NCI-H1694 treated with DMSO at 0.1 percent for 48 hours (cell line): ENCODE data around the gene RNF187.

Experiments used
- DNase-seq: peaks from one replicate; lab custom pipeline; 2025; lab: John Stamatoyannopoulos, UW

Gene RNF187

DNA sequence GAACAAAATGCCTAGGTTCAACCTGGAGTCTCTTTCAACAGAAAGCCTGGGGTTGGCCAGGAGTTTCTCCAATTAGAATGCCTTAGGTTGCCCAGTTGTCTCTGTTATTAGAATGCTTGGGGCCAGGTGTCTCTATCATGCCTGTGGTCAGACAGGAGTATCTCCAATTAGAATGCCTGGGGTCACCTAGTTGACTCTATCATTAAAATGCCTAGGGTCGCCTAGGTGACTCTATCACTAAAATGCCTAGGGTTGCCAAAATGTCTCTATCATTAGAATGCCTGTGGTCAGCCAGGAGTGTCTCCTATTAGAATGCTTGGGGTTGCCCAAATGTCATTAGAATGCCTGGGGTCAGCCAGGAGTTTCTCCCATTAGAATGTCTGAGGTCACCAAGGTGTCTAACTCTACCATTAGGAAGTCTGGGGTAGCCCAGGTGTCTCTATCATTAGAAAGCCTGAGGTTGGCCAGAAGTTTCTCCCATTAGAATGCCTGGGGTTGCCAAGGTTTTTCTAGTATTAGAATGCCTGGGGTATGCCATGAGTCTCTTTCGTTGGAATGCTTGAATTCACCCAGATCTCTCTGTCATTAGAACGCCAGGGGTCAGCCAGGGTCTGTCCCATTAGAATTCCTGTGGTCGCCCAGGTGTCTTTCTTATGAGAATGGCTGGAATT is 57.9 kb downstream of the RNF187 start:
- no peak for DNase-seq
